BE2C (cell line): ENCODE measurements around the gene MKNK2.

Experiments used
- DNase-seq: peaks from one replicate; pipeline ENCODE4 v3.0.0-alpha.2; 2020
- H3K27me3 ChIP-seq: fragments of 250-450 bp; sonication (Bioruptor Pico); 2 replicates; pipeline ENCODE4 v1.5.1; 2020; ENCODE audit warnings: mild to moderate bottlenecking
- H3K36me3 ChIP-seq: fragments of 250-450 bp; sonication (Bioruptor Pico); 2 replicates; pipeline ENCODE4 v1.5.1; 2020; ENCODE audit warnings: mild to moderate bottlenecking
- H3K4me1 ChIP-seq: fragments of 250-450 bp; sonication (Bioruptor Pico); 2 replicates; pipeline ENCODE4 v1.5.1; 2020
- H3K4me3 ChIP-seq: 2 replicates; pipeline ENCODE4 v1.5.1; 2011; ENCODE audit warnings: low read depth, low read length
- H3K9me3 ChIP-seq: fragments of 250-450 bp; sonication (Bioruptor Pico); 2 replicates; pipeline ENCODE4 v1.5.1; 2020
- TF ChIP-seq, protein P1 (sequence below): IDR thresholded peaks from 2 replicates; pipeline ENCODE4 v1.5.1; 2012; ENCODE audit warnings: mild to moderate bottlenecking, low read depth, low read length

The MKNK2 gene

DNA sequence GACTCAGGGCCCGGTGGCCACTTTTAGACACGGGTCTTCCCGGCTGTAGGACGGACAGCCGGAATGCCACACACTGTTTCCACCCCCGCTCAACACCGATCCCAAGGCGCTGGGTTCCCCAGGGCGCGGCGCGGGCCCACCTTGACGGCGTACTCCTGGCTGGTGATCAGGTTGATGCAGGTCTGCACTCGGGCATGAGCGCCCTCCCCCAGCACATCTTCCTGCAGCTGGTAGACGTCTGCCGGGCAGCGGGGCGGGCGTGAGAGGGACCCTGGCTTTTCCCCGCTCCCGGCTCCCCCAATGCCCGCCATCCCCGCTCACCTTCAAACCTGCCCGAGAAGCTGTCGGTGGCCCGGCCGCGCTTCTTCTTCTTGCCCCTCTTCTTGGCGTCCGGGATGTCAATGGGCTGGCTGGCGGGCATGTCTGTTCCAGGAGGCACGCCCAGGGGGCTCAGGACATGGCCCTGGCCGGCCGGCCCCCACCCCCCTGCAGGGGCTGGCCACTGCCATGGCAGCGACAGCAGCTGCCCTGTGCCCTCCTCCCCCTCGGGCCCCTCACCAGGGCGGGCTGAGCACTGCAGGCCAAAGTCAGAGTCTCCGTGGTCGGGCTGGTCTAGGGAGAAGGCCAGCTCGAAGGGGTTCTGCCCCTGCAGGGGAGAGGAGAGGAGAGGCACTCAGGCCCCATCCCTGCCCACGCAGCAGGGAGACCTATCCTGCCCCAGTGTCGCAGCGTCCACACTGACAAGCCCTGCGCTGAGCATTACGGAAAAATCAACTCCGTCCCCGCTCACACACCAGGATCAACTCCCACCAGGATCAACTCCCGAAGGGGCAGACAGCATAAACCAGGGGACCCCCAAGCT lies 4.8 kb downstream of the MKNK2 start:
- Histone ChIP-seq H3K36me3 (peaks cover 38% of the 10 kb centered on the region), H3K27me3 (no peaks in the 10 kb centered on the region), H3K4me1 (peaks cover 24% of the 10 kb centered on the region), H3K9me3 (no peaks in the 10 kb centered on the region), H3K4me3 (no peak overlapping the region)
- TF ChIP-seq, protein P1, sequence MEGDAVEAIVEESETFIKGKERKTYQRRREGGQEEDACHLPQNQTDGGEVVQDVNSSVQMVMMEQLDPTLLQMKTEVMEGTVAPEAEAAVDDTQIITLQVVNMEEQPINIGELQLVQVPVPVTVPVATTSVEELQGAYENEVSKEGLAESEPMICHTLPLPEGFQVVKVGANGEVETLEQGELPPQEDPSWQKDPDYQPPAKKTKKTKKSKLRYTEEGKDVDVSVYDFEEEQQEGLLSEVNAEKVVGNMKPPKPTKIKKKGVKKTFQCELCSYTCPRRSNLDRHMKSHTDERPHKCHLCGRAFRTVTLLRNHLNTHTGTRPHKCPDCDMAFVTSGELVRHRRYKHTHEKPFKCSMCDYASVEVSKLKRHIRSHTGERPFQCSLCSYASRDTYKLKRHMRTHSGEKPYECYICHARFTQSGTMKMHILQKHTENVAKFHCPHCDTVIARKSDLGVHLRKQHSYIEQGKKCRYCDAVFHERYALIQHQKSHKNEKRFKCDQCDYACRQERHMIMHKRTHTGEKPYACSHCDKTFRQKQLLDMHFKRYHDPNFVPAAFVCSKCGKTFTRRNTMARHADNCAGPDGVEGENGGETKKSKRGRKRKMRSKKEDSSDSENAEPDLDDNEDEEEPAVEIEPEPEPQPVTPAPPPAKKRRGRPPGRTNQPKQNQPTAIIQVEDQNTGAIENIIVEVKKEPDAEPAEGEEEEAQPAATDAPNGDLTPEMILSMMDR: no peak
- DNase-seq: no peak

DNA sequence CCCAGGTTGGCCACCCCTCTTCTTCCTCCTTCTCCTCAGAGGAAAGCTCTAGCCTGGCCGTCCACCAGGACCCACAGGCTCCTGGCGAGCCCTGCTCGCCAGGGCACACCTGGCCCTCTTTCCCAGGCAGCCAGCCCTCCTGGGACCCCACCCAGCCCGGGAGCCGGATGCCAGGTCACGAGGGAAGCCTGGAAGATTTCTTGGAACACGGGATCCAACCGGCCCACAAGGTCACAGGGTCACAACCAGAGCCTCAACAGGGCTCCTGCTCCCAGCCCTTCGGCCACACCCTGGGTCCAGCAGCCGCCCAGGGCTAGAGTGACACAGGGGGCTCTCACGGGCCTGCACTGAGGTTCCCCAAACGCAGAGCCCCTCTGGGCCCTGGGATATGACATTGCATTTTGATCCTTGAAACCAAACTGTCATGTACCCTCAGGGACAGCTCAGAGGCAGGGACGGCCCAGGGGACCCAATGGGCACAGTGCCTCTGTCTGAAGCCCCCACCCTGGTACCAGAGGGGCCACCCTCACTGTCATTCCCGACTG lies 5.5 kb downstream of the MKNK2 start:
- Histone ChIP-seq H3K4me1 (peaks cover 30% of the 10 kb centered on the region), H3K4me3 (no peak overlapping the region), H3K27me3 (no peaks in the 10 kb centered on the region), H3K36me3 (peaks cover 45% of the 10 kb centered on the region), H3K9me3 (no peaks in the 10 kb centered on the region)
- TF ChIP-seq, protein P1: no peak
- no peak for DNase-seq

DNA sequence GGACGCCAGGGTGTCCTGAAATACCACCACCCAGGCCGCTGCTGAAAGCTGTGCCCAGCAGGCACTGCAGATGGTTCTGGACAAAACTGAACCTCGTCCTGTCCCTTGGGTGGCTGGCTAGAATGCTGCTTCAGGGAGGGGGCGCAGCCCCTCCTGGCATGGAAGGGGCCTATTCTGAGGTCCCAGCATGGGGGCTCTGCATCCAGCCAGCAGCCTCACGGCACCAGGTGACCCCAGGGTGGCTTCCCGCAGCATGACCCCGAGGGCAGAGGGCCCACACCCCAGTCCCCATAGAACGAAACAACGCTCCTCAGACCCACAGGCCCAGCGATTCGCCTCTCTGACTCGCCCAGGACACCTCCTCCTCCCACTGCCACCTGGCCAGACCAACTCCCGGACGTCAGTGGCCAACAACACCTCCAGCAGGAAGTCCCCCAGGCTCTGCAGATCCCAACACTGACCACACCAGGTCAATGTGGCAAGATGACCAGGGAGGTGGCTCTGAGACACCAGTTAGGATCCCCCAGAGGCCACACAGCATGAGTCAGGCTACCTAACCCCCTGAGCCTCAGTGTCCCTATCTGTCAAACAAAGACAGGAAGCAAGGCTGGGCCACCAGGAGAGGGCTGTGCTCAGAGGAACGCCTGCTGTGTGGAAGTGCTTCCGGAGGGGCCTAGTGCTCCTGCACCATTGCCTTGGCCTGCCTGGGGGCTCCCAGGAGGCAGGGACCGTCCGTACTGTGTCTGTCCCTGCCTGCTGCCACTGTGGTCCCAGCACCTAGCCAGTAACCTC lies 6.1 kb downstream of the MKNK2 start:
- no peak for DNase-seq
- Histone ChIP-seq H3K27me3 (no peaks in the 10 kb centered on the region), H3K4me3 (no peak overlapping the region), H3K9me3 (no peaks in the 10 kb centered on the region), H3K4me1 (peaks cover 30% of the 10 kb centered on the region), H3K36me3 (peaks cover 52% of the 10 kb centered on the region)
- TF ChIP-seq, protein P1: no peak

DNA sequence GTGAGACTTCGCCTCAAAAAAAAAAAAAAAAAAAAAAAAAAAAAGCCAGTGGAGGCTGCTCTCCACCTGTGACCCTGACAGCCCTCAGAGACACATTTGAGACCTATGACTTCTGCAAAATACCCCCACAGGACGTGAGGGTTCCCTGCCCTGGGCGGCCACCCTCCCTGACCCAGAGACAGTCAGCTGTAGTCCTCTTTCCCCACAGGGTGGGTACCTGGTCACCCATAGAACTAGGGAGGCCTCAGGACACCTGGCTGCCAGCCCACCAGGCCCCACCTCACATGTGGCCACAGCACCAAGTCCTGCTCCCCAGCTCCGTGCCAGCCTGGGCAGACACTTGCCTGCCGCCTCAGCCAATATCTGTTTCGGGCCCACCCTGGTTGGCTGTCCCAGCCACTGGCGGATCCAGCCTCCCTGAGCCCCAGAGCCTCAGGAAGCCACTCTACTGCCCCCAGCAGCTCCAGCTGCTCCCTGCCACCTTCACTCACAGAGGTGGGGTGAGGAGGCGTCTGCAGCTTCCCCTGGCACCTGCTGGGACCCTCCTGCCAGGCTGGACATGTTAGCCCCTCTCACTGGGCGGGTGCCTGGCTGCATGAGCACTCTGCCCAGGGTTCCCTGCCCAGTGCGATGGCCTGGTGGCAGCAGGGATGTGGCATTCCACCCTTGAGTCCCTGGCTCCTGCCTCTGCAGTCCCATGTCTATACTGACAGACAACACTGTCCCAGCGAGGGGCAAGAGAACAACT lies 6.9 kb downstream of the MKNK2 start:
- H3K4me1 ChIP-seq: peaks cover 25% of the 10 kb centered on the region
- H3K36me3 ChIP-seq: peaks cover 55% of the 10 kb centered on the region
- no peaks in the 10 kb centered on the region for H3K9me3 ChIP-seq
- no peak overlapping the region for H3K4me3 ChIP-seq
- TF ChIP-seq, protein P1: no peak
- no peaks in the 10 kb centered on the region for H3K27me3 ChIP-seq
- no peak for DNase-seq

DNA sequence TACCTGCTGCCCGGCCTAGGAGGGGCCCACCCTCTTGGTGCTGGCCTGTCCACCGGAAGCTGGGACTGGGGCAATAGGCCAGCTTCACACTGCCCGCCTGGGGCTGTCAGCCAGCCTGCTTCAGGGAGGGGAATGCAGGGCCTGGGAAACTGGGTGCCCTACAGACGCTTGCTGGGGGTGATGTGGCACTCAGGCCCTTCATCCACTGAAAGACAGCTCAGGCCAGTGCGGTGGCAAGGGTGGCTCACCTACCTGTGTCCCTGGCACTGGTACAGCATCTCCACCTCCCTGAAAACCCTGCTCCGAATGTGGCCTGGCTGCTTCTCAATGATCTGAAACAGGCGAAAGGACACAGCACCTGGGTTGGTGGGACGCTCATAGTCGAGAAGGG lies 7.8 kb downstream of the MKNK2 start:
- H3K9me3 ChIP-seq: no peaks in the 10 kb centered on the region
- H3K27me3 ChIP-seq: no peaks in the 10 kb centered on the region
- H3K36me3 ChIP-seq: peaks cover 55% of the 10 kb centered on the region
- TF ChIP-seq, protein P1: no peak
- H3K4me1 ChIP-seq: peaks cover 23% of the 10 kb centered on the region
- no peak for DNase-seq
- H3K4me3 ChIP-seq: no peak overlapping the region
